SU-DHL-6 (cell line): ENCODE measurements around the gene MORC2.

Source experiments
- H2AFZ ChIP-seq: fragments of 200-600 bp; sonication (generic); 2 replicates; pipeline ENCODE4 v1.6.1; 2014; ENCODE audit warnings: low read depth, mild to moderate bottlenecking, moderate library complexity, mixed read lengths, antibody characterized with exemption, low read length; ENCODE audit not compliant: severe bottlenecking
- H3F3A ChIP-seq: fragments of 200-600 bp; shearing (Covaris generic); 2 replicates; pipeline ENCODE4 v1.6.0; 2016; ENCODE audit warnings: antibody characterized with exemption, mild to moderate bottlenecking; ENCODE audit not compliant: insufficient read depth
- H3K27ac ChIP-seq: fragments of 200-600 bp; sonication (generic); 2 replicates; pipeline ENCODE4 v1.5.1; 2016; ENCODE audit warnings: low read depth, mild to moderate bottlenecking, low read length, moderate library complexity, mixed read lengths
- H3K27me3 ChIP-seq: fragments of 200-600 bp; sonication (generic), shearing (Covaris generic); 2 replicates; pipeline ENCODE4 v1.6.0; 2014; ENCODE audit warnings: mild to moderate bottlenecking, low read length
- H3K36me3 ChIP-seq: fragments of 200-600 bp; sonication (generic); 2 replicates; pipeline ENCODE4 v1.6.1; 2014; ENCODE audit warnings: mild to moderate bottlenecking, low read length, mixed read lengths
- H3K4me2 ChIP-seq: fragments of 300-600, 200-600 bp; shearing (Covaris generic), sonication (generic); 2 replicates; pipeline ENCODE4 v1.6.0; 2014; ENCODE audit warnings: low read length, low read depth, mild to moderate bottlenecking; ENCODE audit not compliant: poor library complexity, severe bottlenecking
- H3K4me3 ChIP-seq: fragments of 200-600 bp; sonication (generic); 2 replicates; pipeline ENCODE4 v1.5.1; 2014; ENCODE audit warnings: antibody characterized with exemption, low read length, mild to moderate bottlenecking, mixed read lengths; ENCODE audit not compliant: insufficient read depth, poor library complexity, severe bottlenecking
- H3K79me2 ChIP-seq: fragments of 200-600 bp; sonication (generic); 2 replicates; pipeline ENCODE4 v1.6.1; 2014; ENCODE audit warnings: mild to moderate bottlenecking, low read length, moderate library complexity; ENCODE audit not compliant: insufficient read depth
- H3K9ac ChIP-seq: fragments of 200-600 bp; sonication (generic); 2 replicates; pipeline ENCODE4 v1.7.0; 2014; ENCODE audit warnings: mild to moderate bottlenecking, low read length
- H3K9me2 ChIP-seq: fragments of 200-600 bp; sonication (generic); replicated peaks from 2 replicates; pipeline ENCODE4 v1.6.1; 2014; ENCODE audit warnings: low read length; ENCODE audit not compliant: insufficient read depth
- H3K9me3 ChIP-seq: fragments of 200-600 bp; sonication (generic); 2 replicates; pipeline ENCODE4 v1.6.1; 2014; ENCODE audit warnings: low read length, mixed read lengths; ENCODE audit not compliant: insufficient read depth
- H4K20me1 ChIP-seq: fragments of 200-600 bp; sonication (generic); 2 replicates; pipeline ENCODE4 v1.6.1; 2014; ENCODE audit warnings: low read depth, mild to moderate bottlenecking, antibody characterized with exemption, low read length, moderate library complexity, mixed read lengths
- EZH2phosphoT487 ChIP-seq: fragments of 200-600 bp; sonication (generic), shearing (Covaris generic); conservative IDR thresholded peaks from 2 replicates; pipeline ENCODE4 v1.6.1; 2018; ENCODE audit warnings: mild to moderate bottlenecking, antibody characterized with exemption, low read length, moderate library complexity, mixed read lengths
- TF ChIP-seq, protein P1 (sequence below): fragments of 200-600 bp; sonication (generic); IDR thresholded peaks from one replicate; pipeline ENCODE4 v1.5.1; 2017; ENCODE audit warnings: antibody characterized with exemption, mild to moderate bottlenecking, low read length, moderate library complexity; ENCODE audit not compliant: insufficient read depth, poor library complexity, severe bottlenecking

Gene MORC2

DNA sequence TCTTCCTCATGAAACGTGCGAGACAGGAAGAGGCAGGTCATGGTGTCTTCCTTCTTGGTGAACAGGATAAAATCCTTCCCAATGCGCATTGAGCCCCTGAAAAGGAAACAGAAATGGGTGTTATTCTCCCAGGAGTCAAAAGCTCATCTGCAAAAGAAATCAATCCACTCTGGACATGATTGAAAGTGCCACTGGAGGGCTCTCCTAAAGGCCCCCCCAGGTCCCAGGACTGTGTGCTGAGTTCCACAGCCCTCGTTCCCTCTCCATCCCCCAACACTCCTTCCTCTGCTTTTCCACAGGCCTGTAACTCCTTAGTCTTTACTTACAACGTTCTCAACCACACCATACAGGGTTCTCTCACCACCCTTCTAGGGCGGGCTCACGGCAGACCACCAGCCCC is 22.2 kb downstream of the MORC2 start:
- H3K36me3 ChIP-seq, result peaks cover 4% of the 10 kb centered on the region; the same call in 1 of the 2 replicates
- H3K9me3 ChIP-seq, result no peaks in the 10 kb centered on the region
- H3K4me2 ChIP-seq, result no peak overlapping the region
- H3K9me2 ChIP-seq, result no peaks in the 10 kb centered on the region
- H4K20me1 ChIP-seq, result no peaks in the 10 kb centered on the region
- H3K9ac ChIP-seq, result no peak overlapping the region
- H3K27me3 ChIP-seq, result no peaks in the 10 kb centered on the region
- H3K79me2 ChIP-seq, result no peaks in the 10 kb centered on the region
- H3F3A ChIP-seq, result no peaks in the 10 kb centered on the region
- no peak overlapping the region for H2AFZ ChIP-seq
- H3K4me3 ChIP-seq, result no peak overlapping the region
- TF ChIP-seq, protein P1, sequence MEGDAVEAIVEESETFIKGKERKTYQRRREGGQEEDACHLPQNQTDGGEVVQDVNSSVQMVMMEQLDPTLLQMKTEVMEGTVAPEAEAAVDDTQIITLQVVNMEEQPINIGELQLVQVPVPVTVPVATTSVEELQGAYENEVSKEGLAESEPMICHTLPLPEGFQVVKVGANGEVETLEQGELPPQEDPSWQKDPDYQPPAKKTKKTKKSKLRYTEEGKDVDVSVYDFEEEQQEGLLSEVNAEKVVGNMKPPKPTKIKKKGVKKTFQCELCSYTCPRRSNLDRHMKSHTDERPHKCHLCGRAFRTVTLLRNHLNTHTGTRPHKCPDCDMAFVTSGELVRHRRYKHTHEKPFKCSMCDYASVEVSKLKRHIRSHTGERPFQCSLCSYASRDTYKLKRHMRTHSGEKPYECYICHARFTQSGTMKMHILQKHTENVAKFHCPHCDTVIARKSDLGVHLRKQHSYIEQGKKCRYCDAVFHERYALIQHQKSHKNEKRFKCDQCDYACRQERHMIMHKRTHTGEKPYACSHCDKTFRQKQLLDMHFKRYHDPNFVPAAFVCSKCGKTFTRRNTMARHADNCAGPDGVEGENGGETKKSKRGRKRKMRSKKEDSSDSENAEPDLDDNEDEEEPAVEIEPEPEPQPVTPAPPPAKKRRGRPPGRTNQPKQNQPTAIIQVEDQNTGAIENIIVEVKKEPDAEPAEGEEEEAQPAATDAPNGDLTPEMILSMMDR, result no peak
- TF ChIP-seq EZH2phosphoT487, result no peak
- H3K27ac ChIP-seq, result no peak overlapping the region

DNA sequence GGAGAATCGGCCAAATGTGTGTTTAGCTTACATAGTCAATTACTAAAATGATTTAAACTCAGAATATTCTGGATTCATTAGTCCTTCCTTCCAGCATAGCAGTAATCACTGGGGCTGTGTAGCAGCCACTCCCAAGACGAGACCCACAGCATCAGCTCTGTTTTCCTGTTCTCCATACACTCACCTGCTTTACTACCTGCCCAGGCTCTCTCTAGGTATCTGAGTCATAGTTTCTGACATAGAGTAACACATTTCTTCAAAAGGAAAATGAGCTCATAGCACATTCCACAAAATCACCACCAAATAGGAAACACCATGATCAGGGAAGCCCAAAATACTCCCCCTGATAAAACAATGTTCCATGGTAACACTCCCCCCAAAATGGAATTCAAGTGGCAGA is 22.9 kb downstream of the MORC2 start:
- Histone ChIP-seq H3K9me3 (no peaks in the 10 kb centered on the region), H3K9me2 (no peaks in the 10 kb centered on the region), H3K79me2 (no peaks in the 10 kb centered on the region), H2AFZ (no peak overlapping the region), H3K4me2 (no peak overlapping the region), H3K36me3 (peaks cover 4% of the 10 kb centered on the region; the same call in 1 of the 2 replicates), H3K9ac (no peak overlapping the region), H3F3A (no peaks in the 10 kb centered on the region), H3K4me3 (no peak overlapping the region), H4K20me1 (no peaks in the 10 kb centered on the region), H3K27ac (no peak overlapping the region), H3K27me3 (no peaks in the 10 kb centered on the region)
- no peak for TF ChIP-seq EZH2phosphoT487
- TF ChIP-seq, protein P1, result no peak

DNA sequence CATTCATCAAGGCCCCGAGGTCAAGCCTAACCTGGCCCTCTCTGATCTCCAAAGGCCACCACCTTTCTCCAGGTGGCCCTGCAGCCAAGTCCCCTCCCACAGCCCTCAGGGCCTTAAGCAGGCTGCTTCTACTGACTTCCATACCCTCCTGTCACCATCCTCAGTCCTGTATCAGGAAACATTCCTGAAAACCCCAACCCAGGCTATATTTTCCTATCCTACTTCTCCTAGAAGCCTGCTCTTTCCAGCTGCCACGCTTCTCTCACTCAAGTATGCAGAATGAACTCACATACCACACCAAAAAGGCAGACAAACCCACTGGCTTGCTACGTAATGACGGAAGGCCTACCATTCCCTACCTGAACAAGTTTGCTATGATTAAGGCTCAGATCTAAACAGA is 23.6 kb downstream of the MORC2 start:
- H3K9me2 ChIP-seq, result no peaks in the 10 kb centered on the region
- H3K9me3 ChIP-seq, result no peaks in the 10 kb centered on the region
- no peaks in the 10 kb centered on the region for H3K79me2 ChIP-seq
- H3K36me3 ChIP-seq, result peaks cover 4% of the 10 kb centered on the region; the same call in 1 of the 2 replicates
- H4K20me1 ChIP-seq, result no peaks in the 10 kb centered on the region
- no peak overlapping the region for H3K4me3 ChIP-seq
- H3K27ac ChIP-seq, result no peak overlapping the region
- H3F3A ChIP-seq, result no peaks in the 10 kb centered on the region
- TF ChIP-seq, protein P1, result no peak
- TF ChIP-seq EZH2phosphoT487, result no peak
- H3K27me3 ChIP-seq, result no peaks in the 10 kb centered on the region
- H3K9ac ChIP-seq, result no peak overlapping the region
- no peak overlapping the region for H3K4me2 ChIP-seq
- no peak overlapping the region for H2AFZ ChIP-seq
